GM18519 (cell line): Measurements from ENCODE around the gene CD96.
A peak's percentile ranks its signal among the peaks of the same experiment; 100 is the strongest.
"Not testable (repeated sequence)": the region's sequence is repeated elsewhere in the genome, so short reads cannot be mapped to it uniquely, and the experiment has no call there.

Experiments used
- ATAC-seq: cut with Tn5 transposase; IDR thresholded peaks from one replicate; pipeline ENCODE4 v1.9.1; 2021; ENCODE audit warnings: mild to moderate bottlenecking, moderate library complexity; ENCODE audit not compliant: unreplicated experiment, low FRiP score

Gene CD96, protein sequence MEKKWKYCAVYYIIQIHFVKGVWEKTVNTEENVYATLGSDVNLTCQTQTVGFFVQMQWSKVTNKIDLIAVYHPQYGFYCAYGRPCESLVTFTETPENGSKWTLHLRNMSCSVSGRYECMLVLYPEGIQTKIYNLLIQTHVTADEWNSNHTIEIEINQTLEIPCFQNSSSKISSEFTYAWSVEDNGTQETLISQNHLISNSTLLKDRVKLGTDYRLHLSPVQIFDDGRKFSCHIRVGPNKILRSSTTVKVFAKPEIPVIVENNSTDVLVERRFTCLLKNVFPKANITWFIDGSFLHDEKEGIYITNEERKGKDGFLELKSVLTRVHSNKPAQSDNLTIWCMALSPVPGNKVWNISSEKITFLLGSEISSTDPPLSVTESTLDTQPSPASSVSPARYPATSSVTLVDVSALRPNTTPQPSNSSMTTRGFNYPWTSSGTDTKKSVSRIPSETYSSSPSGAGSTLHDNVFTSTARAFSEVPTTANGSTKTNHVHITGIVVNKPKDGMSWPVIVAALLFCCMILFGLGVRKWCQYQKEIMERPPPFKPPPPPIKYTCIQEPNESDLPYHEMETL

DNA sequence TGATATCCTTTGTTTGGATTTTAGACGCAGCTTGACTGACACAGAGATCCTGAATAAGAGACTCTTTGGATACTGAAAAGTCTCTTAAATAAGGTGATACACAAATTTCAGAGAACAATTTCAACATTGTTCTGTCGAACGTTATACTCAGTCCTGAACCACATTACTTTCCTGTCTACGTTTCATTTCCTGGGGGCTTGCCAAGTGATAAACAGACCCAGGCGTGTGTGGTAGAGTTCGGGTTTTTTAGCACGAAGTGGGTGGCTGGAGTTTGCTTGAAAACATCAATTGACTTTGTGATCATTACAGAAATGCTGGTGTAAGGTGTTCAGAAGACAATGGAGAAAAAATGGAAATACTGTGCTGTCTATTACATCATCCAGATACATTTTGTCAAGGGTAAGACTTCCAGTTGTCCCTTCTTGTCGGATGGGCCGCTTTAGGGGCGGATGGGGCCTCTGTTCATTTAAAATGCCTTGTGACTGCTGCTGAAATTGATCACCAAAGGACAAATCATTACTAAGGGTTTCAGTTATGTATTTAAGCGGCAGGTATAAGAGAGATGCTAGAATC, at the start of gene CD96:
Gene CD96 (plus strand): TSS at position 287 of the 573 bp plus-strand sequence. CDS start 52 bp downstream, at position 339.
- no peak for ATAC-seq

DNA sequence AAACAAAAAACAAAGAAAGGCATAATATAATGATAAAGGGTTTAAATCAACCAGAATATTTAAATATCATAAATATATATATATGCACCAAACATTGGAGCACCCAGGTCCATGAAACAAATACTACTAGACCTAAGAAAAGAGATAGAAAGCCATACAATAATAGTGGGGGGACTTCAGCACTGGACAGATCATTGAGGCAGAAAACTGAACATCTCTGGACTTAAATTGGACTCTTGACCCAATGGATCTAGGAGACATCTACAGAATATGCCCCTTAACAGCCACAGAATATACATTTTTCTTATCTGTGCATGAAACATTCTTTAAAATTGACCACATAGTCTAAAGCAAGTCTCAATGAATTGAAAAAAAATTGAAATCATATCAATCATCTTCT, 48.7 kb upstream of the CD96 start:
- no peak for ATAC-seq

DNA sequence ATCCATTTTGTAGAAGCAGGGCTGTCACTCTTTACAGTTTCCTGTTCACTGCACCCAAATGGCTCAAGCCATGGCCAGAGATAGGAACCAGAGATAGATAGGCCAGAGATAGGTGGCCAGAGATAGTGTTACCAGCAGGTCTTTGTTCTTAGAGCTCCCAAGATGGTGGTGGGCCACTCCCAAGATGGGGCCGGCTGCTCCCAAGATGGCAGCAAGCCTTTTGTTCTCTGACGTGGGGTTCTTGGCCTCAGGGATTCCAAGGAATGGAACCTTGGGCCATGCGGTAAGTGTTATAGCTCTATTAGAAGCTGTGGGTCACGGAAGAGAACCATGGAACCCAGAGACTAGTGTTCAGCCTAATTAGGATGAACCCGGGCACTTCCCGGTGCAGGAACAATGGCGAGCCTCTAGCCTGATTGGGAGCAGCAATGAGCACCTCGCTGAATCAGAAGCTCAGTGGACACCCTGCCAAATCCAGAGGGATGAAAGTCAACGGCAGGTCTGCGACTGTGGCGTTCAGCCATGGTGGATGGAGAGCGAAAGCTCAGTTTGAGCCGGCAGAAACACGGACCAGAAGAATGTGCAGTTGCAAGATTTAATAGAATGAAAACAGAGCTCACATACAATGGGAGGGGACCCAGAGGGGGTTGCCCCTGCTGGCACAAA, 45.0 kb upstream of the CD96 start:
- ATAC-seq: no peak

DNA sequence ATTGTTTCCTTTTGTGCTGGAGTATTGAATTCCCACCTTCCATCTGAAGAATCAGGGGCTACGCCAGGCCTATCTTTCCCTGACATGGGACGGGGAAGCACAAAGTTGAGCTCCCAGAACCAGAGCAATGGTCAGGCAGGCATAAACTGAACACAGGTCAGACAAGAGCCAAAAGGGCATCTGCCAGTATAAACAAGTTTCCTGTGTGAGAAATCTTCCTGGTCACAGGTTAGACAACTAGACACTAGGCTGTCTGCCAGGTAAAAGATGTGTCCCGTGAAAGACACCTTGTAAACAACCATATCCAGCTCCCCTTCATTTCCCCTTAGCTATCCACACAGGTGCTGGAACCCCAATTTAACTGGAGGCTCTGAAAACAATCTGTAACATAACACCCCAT, 44.0 kb upstream of the CD96 start:
- no peak for ATAC-seq

DNA sequence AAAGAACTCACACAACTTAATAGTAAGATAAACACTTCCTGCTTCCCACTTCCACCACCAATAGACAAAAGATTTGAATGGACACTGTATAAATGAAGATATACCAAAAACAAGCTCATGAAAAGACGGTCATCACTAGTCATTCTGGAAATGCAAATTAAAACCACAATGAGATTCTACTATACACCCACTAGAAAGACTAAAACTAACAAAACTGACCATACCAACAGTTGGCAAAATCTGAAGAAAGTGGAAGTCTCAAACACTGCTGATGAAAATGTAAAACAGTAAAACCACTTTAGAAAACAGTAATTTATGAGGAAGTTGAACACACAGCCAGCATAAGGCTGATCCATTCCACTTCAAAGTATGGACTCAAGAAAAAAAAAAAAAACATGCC, 35.6 kb upstream of the CD96 start:
- peak; percentile 75 for ATAC-seq

- ATAC-seq: no peak
These were observed 32.7 kb upstream of the CD96 start for GRCh38 chr3:111509308-111509707.

DNA sequence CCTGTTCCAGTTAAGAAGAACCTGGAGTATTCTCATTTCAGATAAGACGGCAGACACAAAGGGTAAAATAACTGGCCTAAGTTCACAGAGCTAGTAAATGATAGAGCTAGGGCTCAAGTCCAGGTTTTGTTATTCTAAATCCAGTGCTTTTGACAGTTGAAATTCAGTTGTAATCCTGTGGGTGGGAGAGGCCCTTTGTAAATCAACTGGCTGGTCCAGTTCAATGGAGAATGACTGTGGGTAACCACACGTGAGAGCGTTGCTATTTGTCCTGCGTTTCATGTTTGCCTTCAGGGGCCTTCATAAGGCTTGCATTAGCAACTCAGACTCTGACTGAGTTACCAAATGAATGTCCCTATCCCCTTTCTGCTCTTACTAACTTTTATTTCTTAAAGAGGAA, 24.2 kb upstream of the CD96 start:
- ATAC-seq: no peak

DNA sequence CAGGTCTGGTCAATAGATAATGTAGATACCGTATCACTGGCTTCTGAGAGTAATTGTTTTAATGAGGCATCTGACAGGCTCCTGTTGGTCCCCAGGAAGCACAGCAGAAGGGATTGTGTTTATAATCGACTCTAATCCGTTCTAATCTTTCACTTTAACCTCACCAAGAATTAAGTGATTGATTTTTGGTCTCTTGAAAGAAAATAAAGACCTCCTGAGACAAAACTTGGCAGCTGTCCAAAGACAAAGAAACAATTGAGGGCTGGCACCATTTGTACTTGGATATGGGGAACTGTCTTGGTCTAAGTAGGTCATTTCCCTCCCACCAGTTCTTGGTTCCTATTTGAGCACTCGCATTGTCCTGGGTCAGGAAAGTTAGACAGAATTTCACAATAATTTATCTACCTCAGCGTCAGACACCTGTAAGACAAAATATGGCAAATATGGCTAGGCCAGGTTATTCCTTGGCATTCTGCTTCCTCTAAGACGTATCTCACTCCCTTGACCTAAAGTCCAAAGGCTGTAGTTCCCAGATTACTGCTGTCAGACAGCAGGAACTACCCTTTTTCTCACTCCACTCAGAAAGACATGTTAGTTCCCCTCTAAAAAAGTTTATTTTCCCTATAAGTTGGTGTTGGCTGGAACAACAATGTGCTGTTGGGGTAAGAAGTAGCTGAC, 22.7 kb upstream of the CD96 start:
- no peak for ATAC-seq

DNA sequence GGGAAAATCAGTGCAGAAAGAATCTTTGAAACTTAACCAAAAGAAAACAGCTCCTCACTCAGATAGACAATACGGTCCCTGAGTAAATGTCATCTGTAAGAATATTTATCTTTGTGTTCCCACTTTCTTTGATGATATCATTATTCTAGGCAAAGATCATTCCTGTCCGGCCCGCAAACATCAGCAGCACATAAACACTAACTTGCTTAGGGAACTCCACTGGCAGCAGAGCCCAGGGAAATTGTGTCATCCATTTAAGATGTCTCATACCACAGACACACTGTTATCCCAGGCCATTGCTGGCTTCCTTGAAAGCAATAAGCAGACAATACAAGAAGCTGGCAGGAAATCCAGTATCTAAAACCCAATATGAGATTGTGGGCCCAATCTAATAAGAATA, 20.1 kb upstream of the CD96 start:
- ATAC-seq: no peak

DNA sequence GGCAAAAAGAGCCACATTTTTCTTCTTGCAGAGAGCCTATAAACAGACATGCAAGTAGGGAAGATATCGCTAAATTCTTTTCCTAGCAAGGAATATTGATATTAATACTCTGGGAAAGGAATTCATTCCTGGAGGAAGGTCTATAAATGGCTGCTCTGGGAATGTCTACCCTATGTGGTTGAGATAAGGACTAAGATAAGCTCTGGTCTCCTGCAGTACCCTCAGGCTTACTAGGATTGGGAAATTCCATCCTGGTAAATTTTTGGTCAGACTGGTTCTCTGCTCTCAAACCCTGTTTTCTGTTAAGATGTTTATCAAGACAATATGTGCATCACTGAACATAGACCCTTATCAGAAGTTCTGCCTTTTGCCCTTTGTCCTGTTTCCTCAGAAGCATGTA, 17.5 kb upstream of the CD96 start:
- not testable (repeated sequence) for ATAC-seq

- ATAC-seq: no peak
These were observed 10.6 kb upstream of the CD96 start for GRCh38 chr3:111531446-111531845.

DNA sequence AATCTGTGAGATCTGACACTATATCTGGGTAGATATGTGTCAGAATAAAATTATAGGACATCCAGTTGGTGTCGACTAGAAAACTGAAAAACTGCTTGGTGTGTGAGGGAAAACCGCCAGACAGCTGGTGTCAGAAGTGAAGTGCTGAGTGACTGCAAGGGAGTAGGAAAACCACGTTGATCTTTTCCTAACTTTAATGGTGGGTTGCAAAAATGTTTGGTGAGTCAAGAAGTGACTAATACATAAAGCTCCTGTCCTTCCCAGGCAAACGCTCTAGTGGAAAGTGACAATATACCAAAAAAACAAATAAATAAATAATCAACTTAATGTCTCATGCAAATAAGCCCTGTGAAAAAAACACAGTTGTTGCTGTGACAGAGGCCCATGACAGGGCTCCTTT, 7.3 kb upstream of the CD96 start:
- ATAC-seq: no peak

GRCh38 chr3:111538111-111538510, 3.9 kb upstream of the CD96 start:
- no peak for ATAC-seq

- peak; percentile 33 for ATAC-seq
These were observed 3.3 kb upstream of the CD96 start for GRCh38 chr3:111538681-111539083.

DNA sequence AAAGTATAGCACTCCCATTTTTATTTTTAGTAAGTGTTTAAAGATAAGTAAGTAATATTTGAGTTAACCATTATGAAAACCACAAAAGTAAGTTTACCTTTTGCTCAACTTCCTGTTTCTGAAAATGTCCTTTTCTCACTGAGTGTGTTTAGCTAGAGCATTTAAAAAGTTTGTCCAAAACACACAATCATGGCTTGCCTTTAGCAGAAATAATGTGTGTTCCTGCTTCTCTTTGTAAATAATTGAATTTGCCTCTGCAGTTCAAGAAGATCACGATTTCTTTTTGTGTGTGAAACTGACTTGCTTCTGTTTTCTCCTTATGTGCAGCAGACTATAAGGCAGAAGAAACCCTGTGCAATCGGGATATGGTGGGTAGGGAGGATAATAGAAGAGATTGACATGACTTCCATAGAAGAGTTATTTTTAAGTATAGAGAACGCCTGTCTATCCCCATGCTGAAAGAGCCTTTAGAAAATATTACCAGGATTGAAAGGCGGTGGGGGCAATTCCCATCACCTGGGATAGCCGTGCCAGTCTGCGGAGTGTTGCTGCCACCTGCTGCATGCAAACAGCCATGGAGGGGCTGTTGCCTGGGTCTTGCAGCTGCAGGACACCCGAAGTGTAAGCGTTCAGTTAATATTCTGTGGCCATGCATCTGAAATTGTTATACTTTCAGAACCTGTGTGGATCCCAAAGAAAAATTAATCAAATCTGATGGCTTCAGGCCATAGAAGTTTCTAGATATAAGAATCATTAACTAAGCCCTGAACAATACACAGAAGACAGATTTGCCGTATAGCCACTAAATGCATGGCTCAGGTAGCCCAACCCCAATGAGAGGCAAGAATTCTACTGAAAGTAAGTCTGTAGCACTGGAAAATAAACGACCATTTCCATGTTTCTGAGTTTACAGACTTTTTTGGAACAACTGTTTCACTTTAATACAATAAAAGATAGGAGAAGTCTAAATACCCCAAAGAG, 2.4 kb upstream of the CD96 start:
- peak; percentile 68 for ATAC-seq

GRCh38 chr3:111541391-111541790, 606 bp upstream of the CD96 start:
- no peak for ATAC-seq

DNA sequence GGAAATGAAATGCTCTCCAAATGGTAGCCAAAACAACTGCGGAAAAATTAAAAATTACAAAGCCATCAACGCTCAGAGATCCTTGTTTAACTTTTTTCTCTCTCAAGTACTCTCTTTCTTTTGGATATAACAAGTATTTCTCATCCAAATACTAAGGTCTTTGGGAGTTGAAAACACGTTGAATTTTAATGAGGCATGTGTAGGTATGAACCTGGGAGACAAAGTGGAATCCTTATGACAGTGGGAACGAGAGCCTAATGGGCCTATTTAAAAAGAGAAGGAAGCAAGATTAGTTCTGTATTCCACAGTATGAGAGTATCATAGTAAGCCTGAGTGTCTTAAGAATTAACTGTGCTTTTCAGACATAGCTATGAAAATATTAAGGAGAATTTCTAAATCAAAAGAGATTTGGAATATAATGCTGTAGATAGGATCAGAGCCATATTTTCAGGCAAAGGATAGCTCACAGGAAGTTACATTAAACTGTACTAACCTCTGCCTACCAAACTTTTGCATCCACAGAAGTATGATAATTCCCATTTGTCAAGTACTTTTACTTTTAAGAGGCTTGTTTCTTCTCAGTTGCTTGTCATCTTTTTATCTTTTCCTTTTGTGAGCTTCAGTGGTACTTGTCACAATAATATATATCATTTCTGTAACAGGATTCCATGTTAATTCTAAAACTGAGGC, 759 bp downstream of the CD96 start:
- ATAC-seq: no peak

DNA sequence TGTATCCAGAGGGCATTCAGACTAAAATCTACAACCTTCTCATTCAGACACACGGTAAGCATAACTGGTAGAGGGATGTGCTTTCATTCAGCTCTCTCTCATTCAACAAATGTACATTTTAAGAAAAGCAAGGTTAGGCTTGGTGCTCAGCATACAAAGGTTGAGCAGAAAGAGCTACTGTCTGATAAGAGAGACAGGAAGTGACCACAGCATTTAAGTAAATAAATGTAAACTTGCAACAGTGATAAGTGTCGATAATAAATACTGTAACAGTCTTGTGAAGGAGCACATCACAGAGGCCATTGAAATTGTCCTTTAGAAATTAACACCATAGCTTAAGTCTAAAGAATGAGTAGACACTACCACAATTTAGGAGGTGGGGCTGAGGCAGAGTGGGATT, 3.4 kb downstream of the CD96 start:
- no peak for ATAC-seq

GRCh38 chr3:111547631-111548030, 5.6 kb downstream of the CD96 start:
- peak; percentile 73 for ATAC-seq
